Measurements from ENCODE around the gene MGAT5B.

The MGAT5B gene

GRCh38 chr17:76927577-76927976 is 59.4 kb downstream of the MGAT5B start:
- no peak for DNase-seq (ENCODE audit: low spot score)

GRCh38 chr17:76927982-76928381 is 59.8 kb downstream of the MGAT5B start:
- DNase-seq (ENCODE audit: low spot score): no peak

DNA sequence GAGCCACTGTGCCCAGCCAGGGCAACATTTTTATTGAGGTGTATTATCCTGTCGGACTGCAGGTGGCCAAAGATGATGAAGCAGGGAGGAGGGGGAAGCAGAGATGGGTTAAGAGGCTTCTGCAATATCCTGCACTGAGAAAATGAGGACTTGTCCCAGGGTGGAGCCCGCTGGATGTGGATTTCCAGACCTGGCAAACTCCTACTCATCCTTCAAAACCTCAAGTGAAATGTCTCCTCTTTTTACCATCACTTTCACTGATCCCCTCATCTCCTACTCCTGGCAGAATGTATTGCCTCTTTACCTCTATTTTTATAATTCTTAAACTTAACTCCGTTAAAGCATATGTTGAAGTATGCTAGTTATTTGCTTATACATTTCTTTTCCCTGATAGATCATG is 60.9 kb downstream of the MGAT5B start:
- DNase-seq (ENCODE audit: low spot score): no peak

GRCh38 chr17:76929601-76930000 is 61.4 kb downstream of the MGAT5B start:
- no peak for DNase-seq (ENCODE audit: low spot score)

- no peak for DNase-seq (ENCODE audit: low spot score)
Measured at GRCh38 chr17:76930107-76930506, 61.9 kb downstream of the MGAT5B start.

GRCh38 chr17:76932402-76933333 is 64.5 kb downstream of the MGAT5B start:
- no peak for DNase-seq (ENCODE audit: low spot score)

GRCh38 chr17:76934561-76935320 is 66.5 kb downstream of the MGAT5B start:
- DNase-seq (ENCODE audit: low spot score): no peak

- no peak for DNase-seq (ENCODE audit: low spot score)
Measured at GRCh38 chr17:76935331-76935730, 67.1 kb downstream of the MGAT5B start.

GRCh38 chr17:76937238-76937637 is 69.0 kb downstream of the MGAT5B start:
- DNase-seq (ENCODE audit: low spot score): no peak

GRCh38 chr17:76938009-76938408 is 69.8 kb downstream of the MGAT5B start:
- no peak for DNase-seq (ENCODE audit: low spot score)

DNA sequence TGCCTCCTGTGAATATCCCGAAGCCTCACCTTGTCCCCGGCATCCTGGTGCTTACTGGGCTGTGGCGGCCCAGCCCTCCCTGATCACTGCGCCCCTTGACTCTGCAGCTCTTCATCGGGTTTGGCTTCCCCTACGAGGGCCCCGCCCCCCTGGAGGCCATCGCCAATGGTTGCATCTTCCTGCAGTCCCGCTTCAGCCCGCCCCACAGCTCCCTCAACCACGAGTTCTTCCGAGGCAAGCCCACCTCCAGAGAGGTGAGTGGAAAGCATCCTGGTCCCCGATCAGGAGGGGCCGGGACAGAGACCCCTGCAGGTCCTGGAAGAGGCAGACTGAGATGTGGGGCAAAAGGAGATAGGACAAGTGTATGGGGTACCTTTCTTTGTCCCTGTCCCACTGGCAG is 72.1 kb downstream of the MGAT5B start:
- DNase-seq (ENCODE audit: low spot score): no peak

- DNase-seq (ENCODE audit: low spot score): no peak
Measured at GRCh38 chr17:76940738-76941350, 72.6 kb downstream of the MGAT5B start.

GRCh38 chr17:76943202-76943601 is 75.0 kb downstream of the MGAT5B start:
- DNase-seq (ENCODE audit: low spot score): no peak

DNA sequence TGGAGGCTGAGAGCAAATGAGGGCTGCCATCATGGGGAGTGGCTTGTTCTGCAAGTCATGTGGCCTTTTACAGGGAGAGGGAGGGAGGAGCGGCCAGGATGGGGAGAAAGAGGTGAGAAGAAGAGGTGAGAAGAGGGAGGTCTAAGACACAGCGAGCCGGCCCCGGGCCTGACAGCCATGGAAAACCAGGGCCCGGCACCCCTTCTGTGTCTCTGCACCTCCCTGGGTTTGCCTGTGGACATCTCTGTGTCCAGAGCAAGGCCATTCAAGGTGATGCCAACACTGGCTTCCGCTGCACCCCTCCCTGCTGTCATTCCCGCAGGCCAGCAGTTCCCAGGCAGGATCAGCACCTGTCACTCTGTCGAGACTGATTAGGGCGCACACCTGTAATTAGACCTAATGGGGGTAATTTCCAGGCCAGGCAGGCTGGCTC is 75.6 kb downstream of the MGAT5B start:
- no peak for DNase-seq (ENCODE audit: low spot score)

- DNase-seq (ENCODE audit: low spot score): no peak
Measured at GRCh38 chr17:76944477-76944876, 76.3 kb downstream of the MGAT5B start.

- no peak for DNase-seq (ENCODE audit: low spot score)
Measured at GRCh38 chr17:76946111-76946771, 78.0 kb downstream of the MGAT5B start.

GRCh38 chr17:76946772-76947135 is 78.5 kb downstream of the MGAT5B start:
- DNase-seq (ENCODE audit: low spot score): no peak

- no peak for DNase-seq (ENCODE audit: low spot score)
Measured at GRCh38 chr17:76947309-76947708, 79.1 kb downstream of the MGAT5B start.

GRCh38 chr17:76947771-76948170 is 79.6 kb downstream of the MGAT5B start:
- no peak for DNase-seq (ENCODE audit: low spot score)

DNA sequence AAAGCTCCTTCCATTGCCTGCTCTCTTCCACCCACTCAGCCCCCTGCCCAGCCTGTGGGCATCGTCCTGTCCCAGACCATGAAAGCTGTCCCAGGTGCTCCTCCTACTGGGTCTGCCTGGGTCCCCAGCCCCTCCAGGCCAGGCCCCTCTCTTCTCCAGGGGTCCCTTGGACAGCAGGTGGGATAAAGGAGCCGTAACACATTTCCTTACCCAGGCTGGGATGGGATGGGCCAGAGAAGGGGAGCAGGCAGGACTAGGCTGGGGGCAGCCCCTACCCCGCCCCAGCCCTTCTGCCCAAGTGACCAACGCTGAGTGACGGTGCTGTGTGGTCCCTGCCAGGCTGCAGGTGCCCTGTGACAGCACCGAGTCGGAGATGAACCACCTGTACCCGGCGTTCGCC is 80.1 kb downstream of the MGAT5B start:
- DNase-seq (ENCODE audit: low spot score): no peak

GRCh38 chr17:76948726-76949342 is 80.6 kb downstream of the MGAT5B start:
- no peak for DNase-seq (ENCODE audit: low spot score)

Data from CD4-positive, alpha-beta T cell treated with Interleukin-2 at 100 ng/mL for 4 hours (primary cell).